ENCODE results near the gene XCR1. TPM values are rescaled to one million over a fixed set of nuclear protein-coding genes. Genes with fewer than 3 reads are reported as not detected.
"Not testable (repeated sequence)": the region's sequence is repeated elsewhere in the genome, so short reads cannot be mapped to it uniquely, and the experiment has no call there.

Gene XCR1
- total RNA-seq, 1 donor from 2014 or later, result not detected

GRCh38 chr3:46012246-46012645 lies 15.0 kb downstream of the XCR1 start:
- ATAC-seq (ENCODE audit: poor library complexity) (no peak), DNase-seq (no peak)
- intact Hi-C loops (cut with DNase I), result no loop called here

GRCh38 chr3:46010519-46011113 lies 16.7 kb downstream of the XCR1 start:
- ATAC-seq (ENCODE audit: poor library complexity) (no peak), DNase-seq (no peak)
- intact Hi-C loops (cut with DNase I), result no loop called here

- DNase-seq (no peak), ATAC-seq (ENCODE audit: poor library complexity) (no peak)
- intact Hi-C loops (cut with DNase I), result no loop called here
Observed at GRCh38 chr3:46008058-46008457, 19.2 kb downstream of the XCR1 start.

DNA sequence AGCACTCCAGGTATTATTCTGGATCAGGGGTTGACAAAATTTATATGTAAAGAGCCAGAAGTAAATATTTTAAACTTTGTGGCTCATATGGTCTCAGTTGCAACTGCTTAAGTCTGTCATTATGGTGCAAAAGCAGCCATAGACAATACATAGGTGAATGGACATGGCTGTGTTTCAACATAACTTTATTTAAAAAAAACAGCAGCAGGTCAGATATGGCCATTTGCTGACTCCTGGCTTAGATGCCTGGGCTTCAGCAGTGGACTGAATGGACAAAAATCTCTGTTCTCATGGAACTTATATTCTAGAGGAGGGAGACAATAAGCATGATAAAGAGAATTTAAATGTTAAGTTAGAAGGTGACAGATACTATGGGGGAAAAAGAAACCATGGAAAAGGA lies 20.0 kb downstream of the XCR1 start:
- DNase-seq, result no peak
- no peak for ATAC-seq (ENCODE audit: poor library complexity)
- intact Hi-C loops (cut with DNase I), result no loop called here

DNA sequence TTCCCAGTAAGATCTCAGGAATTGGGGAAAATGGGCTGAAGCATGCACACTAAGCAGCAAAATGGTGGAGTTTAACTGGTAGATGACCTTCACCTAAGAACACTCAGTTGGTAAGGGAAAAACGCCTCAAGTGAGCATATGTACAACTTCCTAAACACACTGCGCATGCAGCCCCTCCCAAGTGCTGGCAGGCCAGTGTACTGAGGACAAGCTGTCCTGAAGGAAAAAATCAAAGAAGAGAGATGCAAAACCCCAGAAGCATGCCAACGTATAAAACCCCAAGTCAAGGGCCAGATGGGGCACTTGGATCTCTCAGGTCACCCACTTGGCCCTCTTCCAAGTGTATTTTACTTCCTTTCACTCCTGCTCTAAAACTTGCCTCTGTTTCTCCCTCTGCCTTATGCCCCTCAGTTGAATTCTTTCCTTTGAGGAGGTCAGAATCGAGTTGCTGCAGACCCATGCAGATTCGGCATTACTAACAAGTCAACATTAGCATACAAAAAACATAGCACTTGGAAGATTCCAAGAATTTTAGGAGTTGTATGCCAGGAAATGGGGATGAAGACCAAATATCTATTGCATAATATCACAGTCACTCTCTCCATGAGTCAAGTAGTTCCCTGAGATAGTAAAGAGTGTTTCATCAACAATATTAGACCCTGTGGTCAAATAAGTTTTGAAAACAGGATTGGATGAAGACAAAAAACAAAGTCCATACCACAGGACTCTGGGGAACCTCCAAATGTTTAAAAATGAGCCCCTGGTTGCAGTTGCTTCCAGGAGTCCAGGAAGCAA lies 20.8 kb downstream of the XCR1 start:
- intact Hi-C loops (cut with DNase I), result no loop called here
- ATAC-seq (ENCODE audit: poor library complexity) (peak; percentile 87), DNase-seq (no peak)

DNA sequence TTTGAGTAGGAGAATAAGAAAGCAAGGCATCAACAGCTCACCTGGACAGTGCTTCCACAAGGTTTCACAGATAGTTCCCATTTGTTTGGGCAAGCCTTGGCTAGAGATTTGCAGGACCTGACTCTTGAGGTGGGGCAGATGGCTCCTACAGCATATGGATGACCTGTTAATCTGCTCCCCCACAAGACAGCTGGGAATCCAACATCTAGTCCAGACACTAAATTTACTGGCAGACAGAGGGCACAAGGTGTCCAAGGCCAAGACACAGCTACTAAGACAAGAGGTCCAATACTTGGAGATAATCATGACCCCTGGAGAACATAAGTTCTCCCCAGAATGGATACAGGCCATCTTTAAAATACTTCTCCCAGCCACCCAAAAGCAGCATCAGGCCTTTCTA lies 23.6 kb downstream of the XCR1 start:
- ATAC-seq (ENCODE audit: poor library complexity); DNase-seq; intact Hi-C loops (cut with DNase I): not testable (repeated sequence)

- ATAC-seq (ENCODE audit: poor library complexity) (no peak), DNase-seq (no peak)
- intact Hi-C loops (cut with DNase I), result no loop called here
Observed at GRCh38 chr3:46001178-46001577, 26.1 kb downstream of the XCR1 start.

- intact Hi-C loops (cut with DNase I), result no loop called here
- DNase-seq (no peak), ATAC-seq (ENCODE audit: poor library complexity) (no peak)
Observed at GRCh38 chr3:45997942-45998341, 29.3 kb downstream of the XCR1 start.

- DNase-seq; intact Hi-C loops (cut with DNase I); ATAC-seq (ENCODE audit: poor library complexity): not testable (repeated sequence)
Observed at GRCh38 chr3:45997499-45997898, 29.8 kb downstream of the XCR1 start.

DNA sequence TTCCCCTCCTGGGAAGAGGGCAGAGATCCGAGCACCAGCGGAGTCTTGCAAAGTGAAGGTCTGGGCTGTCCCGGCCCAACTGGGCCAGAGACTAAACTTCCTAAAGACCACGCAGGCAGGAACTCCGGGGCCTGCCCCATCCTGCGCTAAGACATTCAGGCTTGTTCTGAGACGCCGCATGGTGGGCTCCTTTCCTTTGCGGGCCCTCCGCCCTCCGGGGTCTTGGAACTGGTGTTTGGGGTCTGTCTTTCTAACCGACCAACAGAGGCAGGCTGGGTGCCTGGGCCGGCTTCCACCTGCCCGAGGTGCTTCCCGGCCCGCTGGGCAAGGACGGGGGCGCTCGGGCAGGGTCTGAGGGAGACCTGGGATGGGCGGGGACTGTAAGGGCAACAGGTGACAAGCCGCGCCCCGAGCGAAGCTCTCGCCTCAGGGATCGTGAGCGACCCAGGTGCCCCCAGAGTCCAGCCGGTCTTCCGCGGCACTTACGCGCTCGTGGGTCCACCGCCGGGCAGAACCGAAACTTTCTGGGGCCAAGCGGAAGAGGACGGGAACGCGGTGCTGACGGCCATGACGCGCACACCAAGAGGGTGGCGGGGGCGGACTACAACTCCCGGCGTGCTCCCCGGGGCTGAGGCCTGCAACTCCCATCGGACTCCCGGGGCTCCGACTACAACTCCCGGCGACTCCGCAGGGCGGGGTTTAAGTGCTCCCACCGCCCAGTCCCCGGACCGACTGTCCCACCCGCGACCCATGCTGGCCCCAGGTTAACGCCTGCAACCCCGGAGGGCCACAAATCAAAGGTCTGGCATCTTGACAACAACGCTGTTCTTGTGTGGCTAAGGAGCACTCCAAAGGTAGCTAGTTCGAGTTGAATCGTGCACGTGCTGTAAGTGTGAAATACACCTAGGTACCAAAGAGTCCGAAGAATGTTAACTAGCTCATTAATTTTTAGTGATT lies 31.8 kb downstream of the XCR1 start, which contains the start of gene FYCO1:
Gene FYCO1 (minus strand): TSS at position 589 of the 957 bp plus-strand sequence. CDS start 10,914 bp downstream, outside the sequence.
- intact Hi-C loops (cut with DNase I), result no loop called here
- peak; percentile 93 for ATAC-seq (ENCODE audit: poor library complexity)
- peak; percentile 97 for DNase-seq

DNA sequence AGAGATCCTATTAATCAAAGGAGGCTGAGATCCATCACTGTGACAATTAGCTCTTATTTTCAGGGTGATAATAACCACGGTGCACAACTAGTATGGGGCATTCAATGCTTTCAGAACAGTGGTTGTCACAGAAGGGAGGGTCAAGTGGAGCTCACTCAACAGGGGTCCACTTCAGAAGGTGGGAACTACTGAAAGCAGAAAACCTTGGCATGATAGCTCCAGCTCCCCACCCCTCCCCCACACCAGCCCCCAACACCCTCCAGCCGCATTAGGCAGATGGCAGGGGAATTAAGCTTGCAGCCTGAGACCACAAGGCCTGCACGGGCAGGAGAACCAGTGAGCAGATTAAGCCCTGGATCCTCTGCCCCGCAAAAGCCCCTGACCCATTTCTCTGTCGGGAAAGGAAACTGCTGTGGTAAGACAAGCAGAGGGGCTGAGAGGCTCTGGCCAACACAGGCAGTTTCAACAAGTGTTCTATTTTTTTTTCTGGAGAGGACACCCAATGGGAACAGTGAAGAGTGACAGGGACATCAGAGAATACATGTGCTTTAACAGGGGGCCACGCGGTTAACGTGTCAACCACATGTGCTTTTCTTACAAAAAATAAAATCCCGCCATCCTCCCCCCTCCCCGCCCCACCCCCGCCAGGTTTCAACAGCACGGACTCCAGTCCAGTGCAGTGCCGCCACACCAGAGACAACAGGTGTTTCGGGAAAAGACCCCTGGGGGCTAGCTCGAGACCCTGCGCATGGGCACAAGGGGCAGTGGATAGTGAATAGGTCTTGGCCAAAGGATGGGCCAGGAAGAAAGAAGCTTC lies 32.7 kb downstream of the XCR1 start:
- DNase-seq (peak; percentile 47), ATAC-seq (ENCODE audit: poor library complexity) (peak; percentile 23)
- intact Hi-C loops (cut with DNase I), result no loop called here

DNA sequence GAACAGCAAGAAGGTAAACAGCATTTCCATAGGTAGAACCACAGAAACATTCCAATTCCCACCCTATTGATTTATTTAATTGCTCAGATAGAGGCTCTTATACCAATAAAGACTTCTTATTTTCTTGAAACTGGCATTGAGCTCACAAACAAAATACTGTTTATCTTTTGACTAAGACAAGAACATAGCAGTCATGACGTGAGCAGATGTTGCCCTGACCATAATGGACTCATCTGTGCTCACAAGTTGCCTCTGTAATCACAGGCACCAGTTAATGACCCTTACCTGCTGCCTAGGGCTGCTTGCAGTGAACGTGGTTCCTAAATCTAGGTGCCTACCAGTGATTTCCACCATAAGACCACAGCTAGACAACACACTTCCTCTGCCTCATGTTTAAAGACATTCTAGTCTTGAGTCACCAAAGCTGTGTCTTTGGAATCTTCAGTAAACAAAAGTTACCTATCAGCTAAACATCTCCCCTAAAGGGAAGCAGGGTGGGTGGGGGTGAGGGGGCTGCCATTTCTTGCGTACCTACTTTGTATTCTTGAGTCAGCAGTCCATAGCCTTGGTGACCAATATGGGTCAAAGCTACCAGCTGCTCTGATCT lies 33.8 kb downstream of the XCR1 start:
- no peak for DNase-seq
- no peak for ATAC-seq (ENCODE audit: poor library complexity)
- intact Hi-C loops (cut with DNase I), result no loop called here

- DNase-seq (no peak), ATAC-seq (ENCODE audit: poor library complexity) (no peak)
- intact Hi-C loops (cut with DNase I), result no loop called here
Observed at GRCh38 chr3:45992821-45993221, 34.5 kb downstream of the XCR1 start.

GRCh38 chr3:45992133-45992729 lies 35.1 kb downstream of the XCR1 start:
- ATAC-seq (ENCODE audit: poor library complexity) (peak; percentile 47), DNase-seq (peak; percentile 49)
- intact Hi-C loops (cut with DNase I), result no loop called here

DNA sequence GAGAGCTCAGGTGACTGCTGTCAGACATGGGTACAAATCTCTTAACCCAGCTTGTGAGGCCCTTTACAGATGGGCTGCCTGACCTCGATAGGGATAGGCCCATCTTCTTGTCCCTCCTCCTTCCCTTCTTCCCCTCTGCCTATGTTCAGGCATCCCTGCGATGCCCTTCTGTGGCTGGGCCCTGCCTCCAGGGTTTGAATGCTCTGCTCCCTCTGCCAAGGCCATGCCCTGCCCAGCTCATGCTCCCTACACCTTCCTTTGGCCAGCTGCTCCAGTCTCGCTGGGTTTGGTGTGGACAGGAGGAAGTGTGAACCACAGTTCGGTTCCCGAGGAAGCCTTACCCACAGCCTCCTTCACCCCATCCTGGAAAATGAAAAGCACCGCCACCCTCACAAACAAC lies 35.9 kb downstream of the XCR1 start:
- DNase-seq, result peak; percentile 51
- ATAC-seq (ENCODE audit: poor library complexity), result peak; percentile 11
- intact Hi-C loops (cut with DNase I), result no loop called here

DNA sequence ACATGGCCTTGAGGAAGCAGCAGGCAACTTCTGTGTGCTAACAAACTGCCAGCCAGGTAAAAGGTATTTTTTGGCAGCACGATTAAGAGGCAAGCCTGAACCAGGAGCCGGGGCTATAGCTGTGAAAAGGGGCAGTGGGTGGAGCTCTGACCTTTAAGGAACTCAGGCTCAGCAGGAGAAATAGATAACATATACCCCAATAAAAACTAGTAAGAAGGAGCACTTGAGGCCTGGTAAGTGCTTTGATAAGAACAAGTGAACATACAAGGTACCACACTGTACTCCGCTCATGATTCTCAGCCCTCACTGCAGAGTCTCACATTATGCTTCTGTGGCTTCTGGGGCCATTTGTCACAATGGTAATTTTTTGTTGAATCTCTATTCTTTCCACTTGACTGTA lies 37.1 kb downstream of the XCR1 start:
- ATAC-seq (ENCODE audit: poor library complexity), result no peak
- intact Hi-C loops (cut with DNase I), result no loop called here
- no peak for DNase-seq

- DNase-seq, result no peak
- intact Hi-C loops (cut with DNase I), result no loop called here
- no peak for ATAC-seq (ENCODE audit: poor library complexity)
Observed at GRCh38 chr3:45988804-45989203, 38.5 kb downstream of the XCR1 start.

- ATAC-seq (ENCODE audit: poor library complexity), result no peak
- DNase-seq, result no peak
- intact Hi-C loops (cut with DNase I), result no loop called here
Observed at GRCh38 chr3:45988362-45988761, 38.9 kb downstream of the XCR1 start.
